GM21825 (cell line): ENCODE data around the gene ADGRB2.
"Not testable (repeated sequence)": the region's sequence is repeated elsewhere in the genome, so short reads cannot be mapped to it uniquely, and the experiment has no call there.

Experiments
- ATAC-seq: cut with Tn5 transposase; IDR thresholded peaks from one replicate; pipeline ENCODE4 v1.9.1; 2021; ENCODE audit warnings: mild to moderate bottlenecking, moderate library complexity; ENCODE audit not compliant: unreplicated experiment

Gene ADGRB2

DNA sequence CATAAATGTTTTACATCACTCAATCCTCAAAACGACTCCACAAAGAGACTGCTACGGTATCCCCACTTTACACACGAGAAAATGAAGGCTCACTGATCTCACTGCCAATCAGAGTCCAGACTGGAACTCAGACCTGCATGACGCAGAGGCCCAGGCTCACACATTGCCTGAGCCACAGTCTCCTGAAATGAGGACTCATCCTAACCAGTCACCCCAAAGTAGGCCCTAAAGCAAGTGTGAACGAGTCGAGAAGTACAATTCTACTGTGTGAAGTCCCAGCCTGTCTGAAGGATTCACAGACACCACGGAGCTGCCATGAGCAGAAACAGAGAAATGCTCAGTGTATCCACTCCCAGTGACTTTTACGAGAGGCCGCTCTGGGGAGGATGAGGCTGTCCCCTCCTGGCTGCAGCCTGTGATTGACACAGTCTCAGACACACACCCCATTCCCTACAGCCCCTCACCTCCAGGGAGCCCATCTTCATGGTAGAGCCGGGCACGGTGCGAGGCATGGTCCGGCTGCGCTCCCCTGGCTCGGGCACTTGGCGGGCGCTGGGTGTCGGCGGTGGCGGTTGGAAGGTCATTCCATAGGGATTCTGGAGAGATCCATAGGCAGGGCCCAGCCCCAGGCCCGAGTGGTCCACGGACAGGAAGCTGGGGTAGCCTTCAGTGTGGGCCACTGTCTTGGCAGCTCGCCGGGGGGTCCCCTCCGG, 33.6 kb downstream of the ADGRB2 start:
- no peak for ATAC-seq

- no peak for ATAC-seq
Measured at GRCh38 chr1:31727849-31728248, 36.3 kb downstream of the ADGRB2 start.

GRCh38 chr1:31727195-31727594, 36.9 kb downstream of the ADGRB2 start:
- no peak for ATAC-seq

DNA sequence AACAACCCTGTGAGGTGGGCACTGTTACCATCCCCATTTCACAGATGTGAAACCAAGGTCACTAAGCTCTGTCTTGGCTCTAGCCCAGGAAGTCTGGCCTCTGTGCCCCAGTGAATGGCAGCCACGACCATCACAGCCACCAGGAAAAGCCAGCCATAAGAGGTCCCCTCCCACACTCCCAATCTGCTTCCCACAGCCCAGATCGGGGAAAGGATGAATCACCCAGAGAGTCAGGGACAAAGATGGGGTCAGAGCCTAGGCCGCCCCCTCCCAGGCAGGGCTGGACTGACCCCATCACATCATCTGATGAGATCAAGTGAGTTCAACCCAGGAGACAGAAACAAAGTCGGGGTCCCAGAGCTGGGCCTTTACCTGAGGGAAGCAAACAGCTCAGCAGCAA, 37.4 kb downstream of the ADGRB2 start:
- no peak for ATAC-seq

DNA sequence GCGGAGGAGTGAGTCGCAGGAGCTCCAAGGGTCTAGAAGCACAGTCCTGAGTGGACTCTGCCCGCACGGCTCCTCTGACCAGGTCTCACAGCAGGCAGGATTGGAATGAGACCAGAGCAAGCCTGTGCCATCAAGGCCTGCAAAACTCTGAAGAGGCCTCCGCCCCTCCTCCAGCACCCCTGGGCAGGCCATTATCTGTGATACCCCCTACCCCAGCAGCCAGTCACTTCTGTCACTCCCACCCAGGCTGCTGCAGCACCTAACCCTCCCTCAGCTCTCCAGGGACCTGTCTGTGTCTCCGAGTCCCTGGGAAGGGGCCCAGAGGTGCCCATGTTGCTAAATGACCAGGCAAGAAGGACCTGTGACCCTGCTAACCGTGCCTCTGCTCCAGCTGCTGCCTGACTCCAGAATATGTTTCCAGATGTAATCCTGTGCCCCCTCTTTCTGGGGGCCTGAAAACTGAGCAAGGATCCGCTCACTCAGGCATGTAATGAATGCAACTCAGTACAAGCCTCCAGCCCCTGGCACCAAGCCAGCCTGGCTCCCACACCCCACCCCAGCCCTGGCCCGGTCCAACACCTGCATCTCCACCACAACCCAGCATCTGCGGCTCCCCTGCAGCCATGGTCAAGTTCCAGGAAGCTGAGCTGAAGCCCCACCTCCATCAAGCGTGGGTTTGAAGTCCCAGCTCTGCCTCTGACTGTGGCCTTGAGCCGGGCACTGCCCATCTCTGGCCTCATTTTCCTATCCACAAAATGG, 38.2 kb downstream of the ADGRB2 start:
- ATAC-seq: no peak

- ATAC-seq: no peak
Measured at GRCh38 chr1:31725134-31725533, 39.0 kb downstream of the ADGRB2 start.

DNA sequence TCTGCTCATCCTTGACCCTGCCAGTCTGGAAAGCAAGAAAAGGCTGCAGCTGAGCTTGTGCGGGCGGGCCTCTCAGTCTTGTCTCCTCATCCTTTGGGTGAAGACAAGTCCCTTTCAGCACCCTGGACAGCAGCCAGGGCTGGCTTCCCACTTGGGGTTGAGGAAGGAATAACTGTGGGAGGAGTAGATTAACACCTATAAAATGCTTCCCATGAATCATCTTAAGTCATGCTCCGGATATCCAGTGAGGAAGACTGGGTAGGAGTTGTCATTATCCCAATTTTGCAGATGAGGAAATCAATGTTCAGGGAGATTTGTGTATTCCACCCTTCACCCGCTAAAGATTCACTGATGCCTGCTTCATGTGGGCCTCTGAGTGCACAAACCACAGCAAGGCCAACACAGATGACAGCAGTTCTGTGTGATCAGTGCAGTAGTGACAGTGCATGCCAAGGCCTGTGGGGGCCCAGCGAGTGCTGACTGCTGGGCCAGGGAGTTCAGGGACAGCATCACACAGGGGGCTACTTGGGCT, 40.2 kb downstream of the ADGRB2 start:
- ATAC-seq: no peak

- ATAC-seq: no peak
Measured at GRCh38 chr1:31718327-31718897, 45.7 kb downstream of the ADGRB2 start.

GRCh38 chr1:31717341-31717740, 46.8 kb downstream of the ADGRB2 start:
- no peak for ATAC-seq

DNA sequence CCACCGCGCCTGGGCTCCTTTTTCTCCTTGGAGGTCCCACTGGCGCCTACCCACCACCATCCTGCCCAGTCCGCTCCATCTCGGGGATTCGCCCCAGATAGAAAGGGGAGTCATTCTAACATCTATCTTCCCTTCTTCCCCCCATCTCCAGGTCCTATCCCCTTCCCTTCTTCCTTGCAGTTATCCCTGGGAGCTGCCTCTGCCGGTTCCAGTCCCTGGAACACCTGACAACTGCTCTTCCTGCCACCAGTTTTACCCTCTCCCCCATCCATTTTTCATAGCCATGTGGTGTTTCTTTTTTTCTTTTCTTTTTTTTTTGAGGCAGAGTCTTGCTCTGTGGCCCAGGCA, 48.3 kb downstream of the ADGRB2 start:
- ATAC-seq: no peak

DNA sequence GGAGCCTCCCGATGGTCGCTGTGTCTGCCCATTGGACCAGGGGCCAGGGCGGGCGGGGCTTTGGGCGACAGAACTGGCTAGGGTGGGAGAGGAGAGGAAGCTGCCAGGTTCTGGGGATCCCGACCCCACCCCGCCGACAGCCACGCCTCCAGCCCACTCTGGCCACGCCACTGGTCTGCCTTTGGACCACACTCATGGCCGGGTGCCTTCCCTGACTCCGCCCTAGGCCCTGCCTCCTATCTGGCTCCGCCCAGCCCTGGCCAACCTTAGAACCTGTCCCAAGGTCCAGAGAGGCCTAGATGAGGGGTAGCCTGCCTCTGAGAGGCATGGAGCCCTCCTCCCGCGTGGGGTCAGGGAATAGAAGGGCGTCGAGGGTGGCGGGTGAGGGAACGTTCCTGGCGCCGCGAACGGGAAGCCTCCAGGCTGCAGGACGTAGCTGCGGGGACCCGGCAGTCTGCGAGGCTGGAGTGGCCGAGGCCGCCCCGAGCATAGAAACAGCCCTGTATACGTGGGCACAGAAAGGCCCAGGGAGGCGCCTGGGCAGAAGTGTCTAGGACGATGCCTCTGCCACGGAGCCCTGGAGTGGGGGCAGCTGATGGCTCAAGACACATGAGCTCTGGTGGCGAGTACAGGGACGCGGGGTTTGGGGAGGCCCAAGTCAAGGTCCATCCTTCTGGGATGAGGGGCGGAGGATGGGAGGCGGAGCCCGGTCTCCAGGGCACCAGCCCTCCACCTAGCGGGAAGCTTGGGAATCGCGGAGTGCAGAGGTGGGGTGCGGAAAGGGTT, 48.9 kb downstream of the ADGRB2 start:
- ATAC-seq: no peak

DNA sequence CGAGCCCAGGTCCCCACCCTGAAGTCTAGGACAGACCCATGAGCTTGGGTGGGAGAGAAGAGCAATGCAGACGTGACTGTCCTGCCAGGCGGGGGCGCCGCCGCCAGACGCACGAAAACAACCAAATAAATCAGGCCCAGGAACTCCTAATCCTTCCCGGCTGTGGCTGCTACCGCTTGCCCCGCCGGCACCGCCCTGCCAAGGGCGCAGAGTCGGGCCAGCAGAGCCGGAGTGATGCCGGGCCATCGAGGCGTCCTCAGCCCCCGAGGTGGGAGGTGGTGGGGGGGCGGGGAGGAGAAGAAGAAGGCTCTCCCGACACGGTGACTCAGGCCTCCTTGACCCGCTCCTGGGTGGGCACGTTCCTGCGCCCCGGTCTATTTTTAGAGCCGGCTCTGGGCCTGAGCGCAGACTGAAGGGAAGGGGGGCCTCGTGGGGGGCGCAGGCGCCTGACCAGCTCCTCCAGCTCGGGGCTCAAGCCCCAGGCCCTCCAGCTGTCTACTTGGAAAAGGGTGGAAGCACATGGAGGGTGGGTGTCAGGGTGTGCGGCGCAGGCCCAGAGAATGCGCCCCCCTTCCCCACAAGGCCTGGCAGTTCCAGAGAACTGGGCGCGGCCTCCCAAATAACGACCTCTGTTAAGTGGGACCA, 49.6 kb downstream of the ADGRB2 start:
- no peak for ATAC-seq

GRCh38 chr1:31712630-31713029, 51.5 kb downstream of the ADGRB2 start:
- no peak for ATAC-seq

GRCh38 chr1:31712068-31712467, 52.1 kb downstream of the ADGRB2 start:
- no peak for ATAC-seq

- no peak for ATAC-seq
Measured at GRCh38 chr1:31708324-31708723, 55.8 kb downstream of the ADGRB2 start.

DNA sequence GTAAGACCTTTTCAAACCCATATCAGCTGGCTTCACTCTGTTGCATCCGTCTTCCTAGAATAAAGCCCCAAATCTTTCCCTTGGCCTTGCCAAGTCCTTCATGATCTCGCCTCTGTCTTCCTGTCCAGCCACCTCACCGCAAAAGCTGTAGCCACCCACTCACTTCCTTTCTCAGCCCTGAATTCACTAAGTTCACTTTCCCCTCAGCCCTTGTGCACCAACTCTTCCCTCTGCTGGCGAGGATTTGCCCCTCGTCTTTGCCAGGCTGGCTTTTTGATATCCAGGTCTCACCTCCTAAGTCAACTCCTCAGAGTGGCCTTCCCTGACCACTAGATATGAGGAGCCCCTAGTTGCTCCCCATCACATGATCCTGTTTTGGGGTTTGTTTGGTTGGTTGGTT, 56.4 kb downstream of the ADGRB2 start:
- no peak for ATAC-seq

DNA sequence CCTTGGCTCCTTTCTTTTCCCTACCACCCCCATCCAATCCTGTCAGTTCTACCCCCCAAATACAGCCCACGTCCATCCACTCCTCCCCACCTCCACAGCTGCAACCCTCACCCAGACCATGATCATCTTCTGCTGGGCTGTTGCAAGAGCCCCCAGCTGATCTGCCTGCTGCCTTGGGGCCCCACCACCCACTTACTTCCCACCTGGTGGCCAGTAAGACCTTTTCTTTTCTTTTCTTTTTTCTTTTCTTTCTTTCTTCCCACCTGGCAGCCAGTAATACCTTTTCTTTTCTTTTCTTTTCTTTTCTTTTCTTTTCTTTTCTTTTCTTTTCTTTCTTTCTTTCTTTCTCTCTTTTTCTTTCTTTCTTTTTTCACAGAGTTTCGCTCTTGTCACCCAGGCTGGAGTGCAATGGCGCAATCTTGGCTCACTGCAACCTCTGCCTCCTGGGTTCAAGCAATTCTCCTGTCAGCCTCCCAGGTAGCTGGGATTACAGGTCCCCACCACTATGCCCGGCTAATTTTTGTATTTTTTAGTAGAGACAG, 57.0 kb downstream of the ADGRB2 start:
- ATAC-seq: not testable (repeated sequence)

DNA sequence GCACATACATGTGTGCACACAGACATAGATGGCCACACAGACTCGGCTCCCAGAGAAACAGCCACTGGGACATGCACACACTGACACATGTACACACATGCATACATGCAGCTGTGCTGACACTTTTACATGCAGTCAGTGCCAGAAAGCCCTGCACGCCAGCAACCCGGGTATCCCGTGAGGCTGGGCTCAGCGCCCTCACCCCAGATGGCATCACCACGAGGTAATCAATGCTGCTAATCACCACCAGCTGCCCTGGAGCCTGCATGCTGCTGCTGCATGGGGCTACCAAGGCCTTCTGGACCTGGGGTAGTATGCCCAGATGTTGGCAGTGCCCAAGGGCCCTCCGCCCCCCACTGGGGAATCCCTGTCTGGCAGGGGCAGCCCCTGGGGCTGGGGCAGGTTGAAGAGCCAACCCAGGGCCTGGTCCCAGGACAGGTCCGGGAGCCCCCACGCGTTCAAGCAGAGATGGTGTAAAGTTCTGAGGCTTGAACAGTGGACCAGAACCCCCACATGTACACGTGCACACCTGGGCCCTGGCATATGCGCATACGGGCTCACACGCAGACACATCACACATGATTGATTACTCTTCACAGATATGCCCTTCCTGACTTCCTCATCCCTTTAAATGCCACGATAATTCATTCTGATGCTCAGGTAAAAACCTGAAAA, 57.6 kb downstream of the ADGRB2 start:
- no peak for ATAC-seq

GRCh38 chr1:31705080-31705866, 58.9 kb downstream of the ADGRB2 start:
- no peak for ATAC-seq
